Brain microvascular endothelial cell (primary cell): ENCODE data around the gene CD81.

Experiments used
- DNase-seq: peaks from one replicate; pipeline ENCODE4 v3.0.0-alpha.2; 2020
- H3K27ac ChIP-seq: fragments of 250-450 bp; sonication (Bioruptor Pico); 2 replicates; pipeline ENCODE4 v1.5.1; 2020; ENCODE audit warnings: mild to moderate bottlenecking, moderate library complexity
- H3K27me3 ChIP-seq: fragments of 250-450 bp; sonication (Bioruptor Pico); replicated peaks from 2 replicates; pipeline ENCODE4 v1.5.1; 2020; ENCODE audit warnings: mild to moderate bottlenecking
- H3K36me3 ChIP-seq: fragments of 250-450 bp; sonication (Bioruptor Pico); replicated peaks from 2 replicates; pipeline ENCODE4 v1.5.1; 2020; ENCODE audit warnings: mild to moderate bottlenecking
- H3K4me3 ChIP-seq: 2 replicates; pipeline ENCODE4 v1.5.1; 2011; ENCODE audit warnings: low read depth, mild to moderate bottlenecking, control low read depth, low read length, moderate library complexity
- CTCF ChIP-seq: IDR thresholded peaks from 2 replicates; pipeline ENCODE4 v1.5.1; 2011; ENCODE audit warnings: low read depth, mild to moderate bottlenecking, moderate library complexity, low read length, control low read depth, inconsistent platforms; ENCODE audit errors: missing control alignments
- in situ Hi-C: cut with HindIII; loops from 2 replicates; pipeline ENCODE4 v1.10.0; 2017; ENCODE audit warnings: low sequenced_read_pairs, low pct_ligation_motif_present

The CD81 gene

GRCh38 chr11:2386591-2386990 lies 9.5 kb downstream of the CD81 start:
- H3K27me3 ChIP-seq: no peaks in the 10 kb centered on the region
- TF ChIP-seq CTCF: no peak
- H3K27ac ChIP-seq: no peak overlapping the region
- no peak for DNase-seq
- H3K4me3 ChIP-seq: no peak overlapping the region
- H3K36me3 ChIP-seq: peaks cover 8% of the 10 kb centered on the region
- in situ Hi-C loops: no loop called here

- TF ChIP-seq CTCF: no peak
- no peak overlapping the region for H3K4me3 ChIP-seq
- H3K36me3 ChIP-seq: peaks cover 16% of the 10 kb centered on the region
- no peaks in the 10 kb centered on the region for H3K27me3 ChIP-seq
- no peak for DNase-seq
- H3K27ac ChIP-seq: no peak overlapping the region
- in situ Hi-C loops: no loop called here
Measured at GRCh38 chr11:2387266-2387987, 10.3 kb downstream of the CD81 start.

GRCh38 chr11:2388431-2389376 lies 11.6 kb downstream of the CD81 start:
- Histone ChIP-seq H3K36me3 (peaks cover 20% of the 10 kb centered on the region), H3K4me3 (no peak overlapping the region), H3K27me3 (no peaks in the 10 kb centered on the region), H3K27ac (no peak overlapping the region)
- no peak for TF ChIP-seq CTCF
- in situ Hi-C loops: no loop called here
- DNase-seq: no peak

GRCh38 chr11:2389377-2390026 lies 12.4 kb downstream of the CD81 start:
- no peak overlapping the region for H3K4me3 ChIP-seq
- in situ Hi-C loops: no loop called here
- DNase-seq: no peak
- H3K27ac ChIP-seq: no peak overlapping the region
- peak; percentile 38 for TF ChIP-seq CTCF
- H3K36me3 ChIP-seq: peaks cover 26% of the 10 kb centered on the region
- no peaks in the 10 kb centered on the region for H3K27me3 ChIP-seq

- no peaks in the 10 kb centered on the region for H3K27me3 ChIP-seq
- H3K4me3 ChIP-seq: no peak overlapping the region
- H3K36me3 ChIP-seq: peaks cover 31% of the 10 kb centered on the region
- DNase-seq: no peak
- in situ Hi-C loops: no loop called here
- no peak for TF ChIP-seq CTCF
- H3K27ac ChIP-seq: no peak overlapping the region
Measured at GRCh38 chr11:2390091-2390724, 13.1 kb downstream of the CD81 start.
